Hepatocyte (in vitro differentiated cells): Measurements from ENCODE around the gene YTHDC2. TPM values are rescaled to one million over a fixed set of nuclear protein-coding genes. Genes with fewer than 3 reads are reported as not detected.

Experiments used
- DNase-seq: peaks from one replicate; pipeline ENCODE4 v3.0.0-alpha.2; 2016; ENCODE audit warnings: low spot score
- H2AFZ ChIP-seq: fragments of 200-600 bp; sonication (generic); 2 replicates; pipeline ENCODE4 v1.6.0; 2016; ENCODE audit warnings: antibody characterized with exemption, mild to moderate bottlenecking
- H3K27ac ChIP-seq: fragments of 200-600 bp; sonication (generic); 2 replicates; pipeline ENCODE4 v1.5.1; 2016; ENCODE audit warnings: mild to moderate bottlenecking
- H3K27me3 ChIP-seq: fragments of 200-600 bp; sonication (generic); 2 replicates; pipeline ENCODE4 v1.6.1; 2016
- H3K36me3 ChIP-seq: fragments of 200-600 bp; sonication (generic); replicated peaks from 2 replicates; pipeline ENCODE4 v1.5.1; 2016; ENCODE audit warnings: low read depth; ENCODE audit not compliant: insufficient read depth
- H3K4me1 ChIP-seq: fragments of 200-600 bp; sonication (generic); 2 replicates; pipeline ENCODE4 v1.5.1; 2016; ENCODE audit warnings: mild to moderate bottlenecking, moderate library complexity; ENCODE audit not compliant: insufficient read depth
- H3K4me2 ChIP-seq: fragments of 200-600 bp; sonication (generic); 2 replicates; pipeline ENCODE4 v1.6.0; 2016
- H3K4me3 ChIP-seq: fragments of 200-600 bp; sonication (generic); 2 replicates; pipeline ENCODE4 v1.5.1; 2016; ENCODE audit warnings: mild to moderate bottlenecking
- H3K79me2 ChIP-seq: fragments of 200-600 bp; sonication (generic); 2 replicates; pipeline ENCODE4 v1.6.0; 2017; ENCODE audit warnings: mild to moderate bottlenecking
- H3K9me2 ChIP-seq: fragments of 200-600 bp; sonication (generic); replicated peaks from 2 replicates; pipeline ENCODE4 v1.6.0; 2017; ENCODE audit warnings: mild to moderate bottlenecking; ENCODE audit not compliant: insufficient read depth
- H3K9me3 ChIP-seq: fragments of 200-600 bp; sonication (generic); 2 replicates; pipeline ENCODE4 v1.5.1; 2016; ENCODE audit warnings: low read depth, mild to moderate bottlenecking
- H4K20me1 ChIP-seq: fragments of 200-600 bp; sonication (generic); 2 replicates; pipeline ENCODE4 v1.6.0; 2016; ENCODE audit warnings: mild to moderate bottlenecking; ENCODE audit not compliant: insufficient read depth, poor library complexity, severe bottlenecking
- EZH2 ChIP-seq: fragments of 200-600 bp; sonication (generic); IDR thresholded peaks from 2 replicates; pipeline ENCODE4 v1.6.1; 2016; ENCODE audit warnings: antibody characterized with exemption, mild to moderate bottlenecking, borderline replicate concordance
- EZH2phosphoT487 ChIP-seq: fragments of 200-600 bp; sonication (generic); IDR thresholded peaks from one replicate; pipeline ENCODE4 v1.6.1; 2018; ENCODE audit warnings: antibody characterized with exemption, mild to moderate bottlenecking, low read depth, moderate library complexity; ENCODE audit not compliant: unreplicated experiment, severe bottlenecking
- WGBS: methylation state at CpG from one replicate; pipeline ENCODE4 v1.1.6; 2016; ENCODE audit warnings: low lambda C conversion rate; ENCODE audit errors: missing lambda C conversion rate; 5-methylcytosine and 5-hydroxymethylcytosine counted together
- polyA plus RNA-seq: library from polyadenylated mRNA; unstranded; fragments of >200 nt; fragmentation: Nextera tagmentation; extraction: Ambion mirVana; gene quantifications from 2 replicates; pipeline ENCODE4 v1.2.1, GENCODE V29; 2016
- total RNA-seq: library from RNA; depleted of rRNA; stranded (reverse); fragments of >200 nt; gene quantifications from 2 replicates; pipeline ENCODE4 v1.2.3, GENCODE V29; 2014
- TF ChIP-seq, protein P1 (sequence below): fragments of 200-600 bp; sonication (generic); IDR thresholded peaks from 2 replicates; pipeline ENCODE4 v1.5.1; 2016; ENCODE audit warnings: antibody characterized with exemption, mild to moderate bottlenecking; ENCODE audit not compliant: poor library complexity

The YTHDC2 gene
- total and polyA plus RNA-seq, 2 experiments from 2014 or later, result 9.1 to 26.3 TPM

DNA sequence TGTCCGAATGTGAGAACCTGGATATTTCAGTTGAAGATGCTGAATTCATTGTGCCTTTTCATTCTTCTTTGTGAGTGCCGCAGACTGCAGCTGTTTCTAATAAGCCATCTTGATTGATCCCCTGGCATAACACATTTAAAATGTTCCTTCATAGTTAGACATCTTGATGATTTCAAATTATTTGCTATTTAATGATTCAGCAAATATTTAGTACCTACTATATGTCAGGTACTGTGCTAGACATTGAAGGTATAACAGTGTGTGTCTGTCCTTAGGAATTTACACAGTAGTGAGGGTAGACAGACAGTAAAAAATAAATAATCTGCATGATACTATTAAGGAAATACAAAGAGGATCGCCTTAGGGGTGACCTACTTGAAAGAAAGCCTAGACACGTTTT is 61.6 kb downstream of the YTHDC2 start:
- Histone ChIP-seq H3K79me2 (peaks cover 3% of the 10 kb centered on the region), H4K20me1 (no peaks in the 10 kb centered on the region), H3K4me1 (no peaks in the 10 kb centered on the region), H3K4me2 (no peak overlapping the region), H3K27ac (no peak overlapping the region), H3K27me3 (no peaks in the 10 kb centered on the region), H3K9me3 (no peaks in the 10 kb centered on the region), H2AFZ (no peak overlapping the region), H3K36me3 (no peaks in the 10 kb centered on the region), H3K9me2 (no peaks in the 10 kb centered on the region), H3K4me3 (no peak overlapping the region)
- TF ChIP-seq EZH2 (no peak), EZH2phosphoT487 (no peak)
- TF ChIP-seq, protein P1, sequence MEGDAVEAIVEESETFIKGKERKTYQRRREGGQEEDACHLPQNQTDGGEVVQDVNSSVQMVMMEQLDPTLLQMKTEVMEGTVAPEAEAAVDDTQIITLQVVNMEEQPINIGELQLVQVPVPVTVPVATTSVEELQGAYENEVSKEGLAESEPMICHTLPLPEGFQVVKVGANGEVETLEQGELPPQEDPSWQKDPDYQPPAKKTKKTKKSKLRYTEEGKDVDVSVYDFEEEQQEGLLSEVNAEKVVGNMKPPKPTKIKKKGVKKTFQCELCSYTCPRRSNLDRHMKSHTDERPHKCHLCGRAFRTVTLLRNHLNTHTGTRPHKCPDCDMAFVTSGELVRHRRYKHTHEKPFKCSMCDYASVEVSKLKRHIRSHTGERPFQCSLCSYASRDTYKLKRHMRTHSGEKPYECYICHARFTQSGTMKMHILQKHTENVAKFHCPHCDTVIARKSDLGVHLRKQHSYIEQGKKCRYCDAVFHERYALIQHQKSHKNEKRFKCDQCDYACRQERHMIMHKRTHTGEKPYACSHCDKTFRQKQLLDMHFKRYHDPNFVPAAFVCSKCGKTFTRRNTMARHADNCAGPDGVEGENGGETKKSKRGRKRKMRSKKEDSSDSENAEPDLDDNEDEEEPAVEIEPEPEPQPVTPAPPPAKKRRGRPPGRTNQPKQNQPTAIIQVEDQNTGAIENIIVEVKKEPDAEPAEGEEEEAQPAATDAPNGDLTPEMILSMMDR, result no peak
- DNase-seq, result no peak
- WGBS, result 95% methylated on average over 4 of the region's 4 CpGs

DNA sequence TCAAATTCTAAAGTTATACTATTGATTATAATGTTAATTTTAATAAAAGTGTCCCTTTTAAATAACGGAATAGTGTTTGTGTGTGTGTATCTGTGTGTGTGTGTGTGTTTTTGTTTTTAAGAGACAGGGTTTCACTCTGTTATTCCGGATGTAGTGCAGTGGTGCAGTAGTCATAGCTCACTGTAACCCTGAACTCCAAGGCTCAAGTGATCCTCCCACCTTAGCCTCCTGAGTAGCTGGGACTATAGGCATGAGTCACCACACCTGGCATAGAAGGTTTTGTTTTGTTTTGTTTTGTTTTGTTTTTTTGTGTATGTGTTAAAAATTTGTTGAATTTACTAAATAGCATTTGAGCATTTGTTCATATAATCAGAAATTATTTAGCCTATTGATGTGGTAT is 64.6 kb downstream of the YTHDC2 start:
- Histone ChIP-seq H3K4me2 (no peak overlapping the region), H3K27me3 (no peaks in the 10 kb centered on the region), H3K9me2 (no peaks in the 10 kb centered on the region), H3K27ac (no peak overlapping the region), H3K9me3 (no peaks in the 10 kb centered on the region), H4K20me1 (no peaks in the 10 kb centered on the region), H2AFZ (no peak overlapping the region), H3K4me1 (no peaks in the 10 kb centered on the region), H3K79me2 (peaks cover 3% of the 10 kb centered on the region), H3K36me3 (no peaks in the 10 kb centered on the region), H3K4me3 (no peak overlapping the region)
- no peak for DNase-seq
- no peak for TF ChIP-seq EZH2phosphoT487
- no peak for TF ChIP-seq EZH2
- TF ChIP-seq, protein P1, result no peak
- WGBS, result 97% methylated on average over 2 of the region's 2 CpGs

- Histone ChIP-seq H3K4me1 (no peaks in the 10 kb centered on the region), H3K9me3 (no peaks in the 10 kb centered on the region), H3K4me3 (no peak overlapping the region), H4K20me1 (no peaks in the 10 kb centered on the region), H3K27ac (no peak overlapping the region), H3K9me2 (no peaks in the 10 kb centered on the region), H3K27me3 (no peaks in the 10 kb centered on the region), H3K79me2 (peaks cover 3% of the 10 kb centered on the region), H2AFZ (no peak overlapping the region), H3K4me2 (no peak overlapping the region), H3K36me3 (no peaks in the 10 kb centered on the region)
- no peak for DNase-seq
- WGBS, result 98% methylated on average over 2 of the region's 2 CpGs
- TF ChIP-seq EZH2phosphoT487 (no peak), EZH2 (no peak)
- TF ChIP-seq, protein P1, result no peak
These were observed 67.9 kb downstream of the YTHDC2 start for GRCh38 chr5:113581388-113581787.

DNA sequence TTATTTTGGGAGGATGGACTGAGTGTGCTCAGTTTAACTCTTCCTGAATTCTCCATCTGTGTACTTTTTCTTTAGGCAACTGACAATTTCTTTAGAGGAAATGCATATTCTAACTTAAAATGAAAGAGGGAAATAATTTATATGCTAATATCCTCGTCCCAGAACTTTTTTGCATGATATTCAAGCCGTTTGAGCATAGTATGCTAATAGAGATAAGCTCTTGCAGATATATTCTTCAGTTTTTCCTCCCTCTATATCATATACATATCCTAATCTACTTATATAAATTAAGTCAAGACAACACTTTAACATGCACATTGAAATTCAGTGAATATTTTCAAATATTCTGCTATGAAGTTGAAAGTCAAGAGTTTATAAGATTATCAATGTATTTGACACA is 84.7 kb downstream of the YTHDC2 start:
- Histone ChIP-seq H3K79me2 (no peaks in the 10 kb centered on the region), H4K20me1 (no peaks in the 10 kb centered on the region), H2AFZ (no peak overlapping the region), H3K36me3 (no peaks in the 10 kb centered on the region), H3K9me3 (no peaks in the 10 kb centered on the region), H3K4me2 (no peak overlapping the region), H3K4me1 (no peaks in the 10 kb centered on the region), H3K9me2 (no peaks in the 10 kb centered on the region), H3K27ac (no peak overlapping the region), H3K27me3 (no peaks in the 10 kb centered on the region), H3K4me3 (no peak overlapping the region)
- no peak for DNase-seq
- no peak for TF ChIP-seq EZH2
- TF ChIP-seq EZH2phosphoT487, result no peak
- TF ChIP-seq, protein P1, result no peak
- WGBS, result 91% methylated on average over 2 of the region's 2 CpGs
